SH-SY5Y (cell line): Measurements from ENCODE around the gene PRODH2.

ENCODE experiments used
- GATA2 ChIP-seq: IDR thresholded peaks from 2 replicates; pipeline ENCODE4 v1.6.1; 2011; ENCODE audit warnings: mild to moderate bottlenecking, low read depth, low read length
- GATA3 ChIP-seq: IDR thresholded peaks from 2 replicates; pipeline ENCODE4 v1.6.1; 2011; ENCODE audit warnings: low read depth, mild to moderate bottlenecking, low read length, moderate library complexity

- TF ChIP-seq GATA2 (no peak), GATA3 (no peak)
These were observed 58.1 kb downstream of the PRODH2 start for GRCh38 chr19:35754370-35755130.
